Endothelial cell of umbilical vein (primary cell): ENCODE data around the gene STK38L. TPM values are rescaled to one million over a fixed set of nuclear protein-coding genes. Genes with fewer than 3 reads are reported as not detected.

ENCODE experiments used
- BruUV-seq: library from RNA; stranded (reverse); fragments of 400-500 nt; replicated peaks from 2 replicates; lab custom pipeline; 2021; lab: Mats Ljungman, UMichigan
- CTCF ChIA-PET: fragments of 300-600, 350-600 bp; sonication (Branson Sonifier 250); formaldehyde crosslinking; loops from one replicate; lab custom pipeline; 2021; ENCODE audit warnings: antibody characterized with exemption, inconsistent platforms; lab: Charles Lee
- POLR2A ChIA-PET: fragments of 300-600, 350-600 bp; sonication (Branson Sonifier 250); formaldehyde crosslinking; loops from one replicate; lab custom pipeline; 2021; ENCODE audit warnings: antibody characterized with exemption, inconsistent platforms; lab: Charles Lee
- DNase-seq: peaks from one replicate; pipeline ENCODE4 v3.0.0-alpha.2; 2011; ENCODE audit warnings: low read depth, low spot score
- FAIRE-seq: peaks from 2 replicates; lab custom pipeline; 2011; peaks lifted over from hg19 to GRCh38; lab: Jason Lieb, UNC
- H2AFZ ChIP-seq: 2 replicates; pipeline ENCODE4 v1.6.0; 2012; ENCODE audit warnings: low read depth, low read length, control low read depth, inconsistent platforms
- H3K27ac ChIP-seq: 2 replicates; pipeline ENCODE4 v1.5.1; 2011; ENCODE audit warnings: low read depth, mild to moderate bottlenecking, control low read depth, low read length, moderate library complexity; ENCODE audit not compliant: insufficient read depth
- H3K27me3 ChIP-seq, 2 experiments: 2 replicates each; pipeline versions ENCODE4 v1.6.0 to v1.6.1; 2011; ENCODE audit warnings: low read length in 2 of 2, mixed read lengths in 1 of 2; ENCODE audit not compliant: control insufficient read depth in 2 of 2, insufficient read depth in 2 of 2
- H3K36me3 ChIP-seq, 2 experiments: 2 replicates in 1 of 2; 3 replicates in 1 of 2; pipeline ENCODE4 v1.5.1; 2011; ENCODE audit warnings: low read length in 2 of 2, mild to moderate bottlenecking in 1 of 2, moderate library complexity in 1 of 2; ENCODE audit not compliant: control insufficient read depth in 2 of 2, insufficient read depth in 2 of 2; ENCODE audit errors: extremely low read depth in 1 of 2
- H3K4me1 ChIP-seq: 3 replicates; pipeline ENCODE4 v1.5.1; 2011; ENCODE audit warnings: mild to moderate bottlenecking, low read length; ENCODE audit not compliant: control insufficient read depth, insufficient read depth; ENCODE audit errors: extremely low read depth
- H3K4me2 ChIP-seq: 2 replicates; pipeline ENCODE4 v1.6.1; 2011; ENCODE audit warnings: low read length, control low read depth, mixed read lengths; ENCODE audit not compliant: insufficient read depth
- H3K4me3 ChIP-seq, 3 experiments: fragments of 200-600 bp in 1 of 3; sonication (generic), shearing (Covaris generic) in 1 of 3; replicated peaks in 1 of 3; 2 replicates each; pipeline ENCODE4 v1.5.1; 2011 to 2016; ENCODE audit warnings: control low read depth in 3 of 3, low read length in 3 of 3, mild to moderate bottlenecking in 2 of 3, inconsistent platforms in 1 of 3, low read depth in 1 of 3, moderate library complexity in 1 of 3; ENCODE audit not compliant: insufficient read depth in 1 of 3
- H3K79me2 ChIP-seq: 2 replicates; pipeline ENCODE4 v1.6.0; 2012; ENCODE audit warnings: low read length, inconsistent platforms; ENCODE audit not compliant: control insufficient read depth, insufficient read depth
- H3K9ac ChIP-seq: replicated peaks from 2 replicates; pipeline ENCODE3; 2011; ENCODE audit warnings: low read length, control low read depth; ENCODE audit not compliant: insufficient read depth; ENCODE audit errors: extremely low read depth
- H3K9me1 ChIP-seq: replicated peaks from 3 replicates; pipeline ENCODE4 v1.6.0; 2011; ENCODE audit warnings: mild to moderate bottlenecking, low read length; ENCODE audit not compliant: control insufficient read depth, insufficient read depth; ENCODE audit errors: extremely low read depth
- H3K9me3 ChIP-seq: replicated peaks from 2 replicates; pipeline ENCODE4 v1.5.1; 2012; ENCODE audit warnings: low read length, inconsistent platforms; ENCODE audit not compliant: control insufficient read depth, insufficient read depth
- H4K20me1 ChIP-seq: replicated peaks from 2 replicates; pipeline ENCODE3; 2011; ENCODE audit warnings: mild to moderate bottlenecking, low read length; ENCODE audit not compliant: control insufficient read depth, insufficient read depth; ENCODE audit errors: extremely low read depth
- CTCF ChIP-seq, 2 donors: IDR thresholded peaks; 1 replicate in 1 of 2; 2 replicates in 1 of 2; pipeline ENCODE4 v1.5.1; 2011; ENCODE audit warnings: low read length in 2 of 2, mild to moderate bottlenecking in 2 of 2, moderate library complexity in 2 of 2, control low read depth in 1 of 2, inconsistent platforms in 1 of 2, low read depth in 1 of 2; ENCODE audit not compliant: insufficient read depth in 1 of 2; ENCODE audit errors: extremely low read depth in 1 of 2
- EZH2 ChIP-seq: IDR thresholded peaks from 2 replicates; pipeline ENCODE4 v1.6.1; 2012; ENCODE audit warnings: borderline replicate concordance, low read depth, mild to moderate bottlenecking, moderate library complexity, low read length, inconsistent platforms; ENCODE audit not compliant: severe bottlenecking
- FOS ChIP-seq: IDR thresholded peaks from 2 replicates; pipeline ENCODE4 v1.6.1; 2011; ENCODE audit warnings: mild to moderate bottlenecking, low read length, moderate library complexity, borderline replicate concordance; ENCODE audit not compliant: insufficient read depth
- GATA2 ChIP-seq: IDR thresholded peaks from 2 replicates; pipeline ENCODE4 v1.7.0; 2011; ENCODE audit warnings: low read depth, mild to moderate bottlenecking, moderate library complexity, mixed read lengths, low read length; ENCODE audit not compliant: insufficient read length, insufficient read depth
- JUN ChIP-seq: IDR thresholded peaks from 2 replicates; pipeline ENCODE4 v1.6.1; 2011; ENCODE audit warnings: borderline replicate concordance, low read depth; ENCODE audit not compliant: insufficient read length, insufficient read depth
- MYC ChIP-seq: IDR thresholded peaks from one replicate; pipeline ENCODE4 v1.6.1; 2011; ENCODE audit warnings: mild to moderate bottlenecking, low read depth, low read length
- POLR2A ChIP-seq: IDR thresholded peaks from 2 replicates; pipeline ENCODE4 v1.6.1; 2012; ENCODE audit warnings: low read depth, mild to moderate bottlenecking, control low read depth, low read length
- POLR2AphosphoS5 ChIP-seq: IDR thresholded peaks from 2 replicates; pipeline ENCODE4 v1.6.1; 2012; ENCODE audit warnings: low read depth, mild to moderate bottlenecking, control low read depth, low read length, moderate library complexity; ENCODE audit not compliant: insufficient read depth
- dilution Hi-C: fragments of 300-500 bp; cut with MboI; formaldehyde crosslinking; loops from one replicate; pipeline ENCODE4 v1.15.0; 2019; ENCODE audit warnings: low sequenced_read_pairs; ENCODE audit not compliant: extremely low pct_ligation_motif_present
- intact Hi-C: fragments of 100-400 bp; cut with micrococcal nuclease; formaldehyde crosslinking; loops from one replicate; pipeline ENCODE4 v1.10.0; 2022
- polyA plus RNA-seq, 4 experiments: library from polyadenylated mRNA; depleted of rRNA in 3 of 4; stranded (reverse) in 3 of 4; unstranded in 1 of 4; fragments of >200 nt; gene quantifications; 2 replicates each; pipeline versions ENCODE4 v1.2.1 to v1.2.3, GENCODE V29; 2011 to 2012; ENCODE audit warnings: missing spikeins in 1 of 4
- total RNA-seq: library from RNA; stranded (reverse); gene quantifications from 2 replicates; pipeline ENCODE4 v1.2.3, GENCODE V29; 2021
- TF ChIP-seq, protein P1 (sequence below): IDR thresholded peaks from 2 replicates; pipeline ENCODE4 v1.6.1; 2011; ENCODE audit not compliant: insufficient read depth, insufficient read length

Gene STK38L
- total and polyA plus RNA-seq, 2 donors (not counting 3 experiments of a cell fraction or from before 2014, with no cell fraction given), result 14.7 to 58.4 TPM

DNA sequence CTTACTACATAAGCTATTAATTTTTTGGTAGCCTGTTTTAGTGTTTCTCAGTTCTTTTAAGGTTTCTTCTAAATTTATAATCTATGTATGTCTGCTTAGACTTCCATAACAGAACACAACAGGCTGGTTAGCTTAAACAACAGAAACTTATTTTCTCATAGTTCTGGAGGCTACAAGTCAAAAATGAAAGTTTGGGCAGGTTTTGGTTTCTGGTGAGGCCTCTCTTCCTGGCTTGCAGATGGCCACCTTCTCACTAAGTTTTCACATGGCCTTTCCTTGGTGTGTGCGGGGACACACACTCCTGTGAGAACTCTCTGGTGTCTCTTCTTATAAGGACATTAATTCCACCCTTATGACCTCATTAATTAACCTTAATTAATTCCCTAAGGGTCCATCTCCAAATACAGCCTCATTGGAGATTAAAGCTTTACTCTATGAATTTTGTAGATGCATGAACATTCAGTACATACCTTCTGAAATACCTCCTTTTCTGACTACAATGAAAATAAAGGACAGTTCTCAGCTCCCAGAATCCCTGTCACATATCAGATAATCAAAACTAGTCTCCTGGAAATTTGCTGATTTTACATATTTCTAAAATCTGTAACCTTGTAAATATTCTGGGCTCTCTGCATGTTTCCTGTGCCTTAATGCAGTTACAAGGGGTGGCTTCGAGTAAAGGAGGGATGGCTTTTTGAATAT is 65.4 kb downstream of the STK38L start:
- H3K27ac ChIP-seq, result no peak overlapping the region
- no peak for TF ChIP-seq FOS
- TF ChIP-seq EZH2, result no peak
- no peak for TF ChIP-seq JUN
- no peak for TF ChIP-seq POLR2AphosphoS5
- no peak for TF ChIP-seq POLR2A
- TF ChIP-seq GATA2, result no peak
- no peak for TF ChIP-seq MYC
- TF ChIP-seq CTCF (IDR thresholded peaks at IDR 0.05; ENCODE audit: extremely low read depth in 1 of 2, insufficient read depth in 1 of 2, low read depth in 1 of 2, low read length in 2 of 2), result no peak
- TF ChIP-seq, protein P1, sequence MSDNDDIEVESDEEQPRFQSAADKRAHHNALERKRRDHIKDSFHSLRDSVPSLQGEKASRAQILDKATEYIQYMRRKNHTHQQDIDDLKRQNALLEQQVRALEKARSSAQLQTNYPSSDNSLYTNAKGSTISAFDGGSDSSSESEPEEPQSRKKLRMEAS, result no peak
- H3K36me3 ChIP-seq, result peaks cover 2 to 8% of the 10 kb centered on the region in 2 experiments
- FAIRE-seq (no peak), DNase-seq (no peak)
- H2AFZ ChIP-seq, result no peak overlapping the region
- BruUV-seq, result no TSS peak
- H3K4me3 ChIP-seq, result no peak overlapping the region
- dilution Hi-C loops, result no loop called here
- intact Hi-C loops, result loop anchor here (10.0 kb wide), 1 partner anchor 455 kb away; no protein-coding TSS in a partner anchor
- no peak overlapping the region for H3K4me2 ChIP-seq
- H3K4me1 ChIP-seq, result peaks cover 2% of the 10 kb centered on the region
- no peaks in the 10 kb centered on the region for H4K20me1 ChIP-seq
- H3K9ac ChIP-seq, result no peak overlapping the region
- CTCF ChIA-PET, result interaction anchor here (1.6 to 2.0 kb wide), 2 partner anchors 40 to 294 kb away, joined by 3 to 7 read pairs; no protein-coding TSS in a partner anchor
- H3K79me2 ChIP-seq, result no peaks in the 10 kb centered on the region
- POLR2A ChIA-PET, result no interaction called here
- H3K27me3 ChIP-seq, result no peaks in the 10 kb centered on the region
- H3K9me1 ChIP-seq, result no peaks in the 10 kb centered on the region
- no peaks in the 10 kb centered on the region for H3K9me3 ChIP-seq
